ENCODE measurements around the gene SLC13A3.

The SLC13A3 gene

DNA sequence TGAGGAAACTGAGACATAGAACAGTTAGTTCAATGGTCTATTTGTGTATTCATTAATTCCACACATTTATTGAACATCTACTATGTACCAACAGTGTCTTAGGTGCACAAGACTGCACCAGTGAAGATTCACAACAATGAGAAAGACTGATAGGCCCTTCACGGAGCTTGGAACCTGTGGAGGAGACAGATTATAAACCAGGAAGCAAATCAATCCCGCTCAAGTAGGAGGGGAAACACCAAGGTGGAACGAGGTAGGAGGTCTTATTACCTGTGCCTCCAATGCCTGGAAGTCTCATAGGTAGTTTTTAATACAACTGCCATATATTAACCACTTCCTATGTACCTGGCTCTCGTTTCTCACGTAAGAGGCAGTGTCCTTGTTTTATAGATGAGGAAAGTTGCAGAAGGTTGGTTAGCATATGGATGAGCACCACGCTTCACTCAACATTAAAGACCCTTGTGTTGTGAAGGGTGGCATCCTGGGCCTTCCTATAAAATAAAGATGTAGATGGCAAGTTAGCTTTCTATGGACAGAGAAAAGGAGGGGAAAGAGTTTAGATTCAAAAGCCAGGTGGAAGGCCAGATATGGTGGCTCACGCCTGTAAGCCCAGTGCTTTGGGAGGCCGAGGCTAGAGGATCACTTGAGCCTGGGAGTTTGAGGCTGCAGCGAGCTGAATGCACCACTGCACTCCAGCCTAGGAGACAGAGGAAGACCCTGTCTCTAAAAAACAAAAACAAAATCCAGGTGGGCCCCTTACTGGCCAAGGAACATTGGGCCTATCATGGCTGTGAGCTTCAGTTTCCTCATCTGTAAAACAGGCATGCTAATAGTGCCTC, 45.1 kb downstream of the SLC13A3 start:
- no peak for DNase-seq (ENCODE audit: low read depth in 3 of 3)

DNA sequence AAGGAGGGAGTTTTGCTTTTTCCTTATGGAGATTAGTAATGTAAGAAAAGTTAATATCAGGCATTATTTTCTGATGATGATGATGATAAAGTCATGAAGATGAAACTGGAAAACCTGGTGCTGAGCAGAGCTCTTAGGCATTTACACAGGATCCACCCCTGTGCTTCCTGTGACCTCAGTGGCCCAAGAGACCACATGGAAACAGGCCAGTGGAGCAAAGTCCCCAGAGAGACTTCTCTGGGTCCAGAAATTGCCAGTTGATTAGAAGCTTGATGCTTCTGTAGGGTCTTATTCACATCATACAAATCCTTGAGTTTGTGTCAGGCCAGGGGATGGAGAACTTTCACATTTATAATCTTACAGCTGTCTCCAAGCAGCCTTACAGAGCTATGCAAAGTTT, 46.1 kb downstream of the SLC13A3 start:
- no peak for DNase-seq (ENCODE audit: low read depth in 3 of 3)

- no peak for DNase-seq (ENCODE audit: low read depth in 3 of 3)
Observed at GRCh38 chr20:46604551-46605133, 46.6 kb downstream of the SLC13A3 start.

DNA sequence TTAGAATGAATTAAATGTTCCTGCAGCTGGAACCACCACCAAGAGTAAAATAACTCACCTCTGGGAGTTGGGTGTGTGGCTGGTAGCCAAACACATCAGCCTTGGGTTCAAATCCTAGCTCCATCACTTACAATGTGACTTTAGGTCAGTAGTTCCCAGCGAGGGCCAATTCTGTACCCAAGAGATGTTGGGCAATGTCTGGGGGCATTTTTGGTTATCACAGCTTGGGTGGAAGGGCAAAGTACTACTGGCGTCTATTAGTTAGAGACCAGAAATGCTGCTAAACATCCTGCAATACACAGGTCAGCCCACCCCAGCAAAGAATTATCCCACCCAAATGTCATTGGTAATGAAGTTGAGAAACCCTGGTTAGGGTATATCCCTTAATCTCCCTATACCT, 48.8 kb downstream of the SLC13A3 start:
- no peak for DNase-seq (ENCODE audit: low read depth in 3 of 3)

- DNase-seq (ENCODE audit: low read depth in 3 of 3): no peak
Observed at GRCh38 chr20:46601603-46602122, 49.6 kb downstream of the SLC13A3 start.

DNA sequence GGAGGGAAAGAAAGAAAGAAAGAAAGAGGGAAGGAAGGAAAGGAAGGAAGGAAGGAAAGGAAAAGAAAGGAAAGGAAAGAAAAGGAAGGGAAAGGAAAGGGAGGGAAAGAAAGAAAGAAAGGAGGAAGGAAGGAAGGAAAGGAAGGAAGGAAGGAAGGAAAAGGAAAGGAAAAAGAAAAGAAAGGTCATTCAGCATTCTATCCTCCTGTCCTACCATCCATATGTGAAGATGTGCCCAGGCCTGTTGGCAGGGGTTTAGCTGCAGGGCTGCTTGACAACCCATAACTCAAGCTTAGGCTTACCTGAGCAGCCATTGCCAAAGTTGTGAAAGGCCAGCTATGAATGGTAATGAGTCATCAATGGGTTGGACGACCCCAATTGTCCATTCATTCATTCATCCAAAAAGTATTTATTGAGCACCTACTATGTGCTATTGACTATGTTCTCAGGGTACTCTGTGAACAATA, 50.9 kb downstream of the SLC13A3 start:
- no peak for DNase-seq (ENCODE audit: low read depth in 3 of 3)

DNA sequence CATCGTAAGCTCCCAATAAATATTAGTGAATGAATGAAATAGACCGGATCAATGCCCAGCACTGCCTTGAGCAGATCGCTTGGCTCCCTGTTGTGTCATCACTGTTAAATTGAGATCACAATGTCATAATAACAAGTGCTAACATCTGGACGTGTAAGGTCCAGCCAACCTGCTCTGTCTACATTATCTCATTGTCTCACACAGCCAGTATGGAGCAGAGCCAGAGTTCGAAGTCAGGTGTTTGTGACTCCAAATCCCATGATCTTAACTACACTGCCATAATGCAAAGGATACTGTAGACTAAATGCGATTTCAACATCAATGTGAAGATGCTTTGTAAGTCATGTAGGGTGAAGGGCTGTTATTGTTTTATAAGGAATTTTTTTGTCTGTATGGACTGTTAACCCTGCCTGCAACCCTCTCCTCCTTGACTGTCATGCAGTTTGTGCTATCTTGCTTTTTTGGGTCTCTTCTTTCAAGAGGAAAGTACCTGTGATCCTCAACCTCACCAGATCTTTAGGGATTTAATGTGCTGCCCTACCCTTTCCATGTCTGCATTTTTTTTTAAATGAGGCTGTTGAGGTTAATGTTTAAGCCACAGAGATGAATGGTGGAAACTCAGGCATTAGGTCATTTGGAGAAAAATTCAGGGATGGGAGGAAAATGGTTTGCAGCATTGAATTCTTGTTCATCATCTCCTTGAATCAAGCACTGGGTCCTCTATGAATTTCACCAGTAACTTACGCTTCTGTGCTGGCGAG, 51.9 kb downstream of the SLC13A3 start:
- DNase-seq (ENCODE audit: low read depth in 3 of 3): no peak

DNA sequence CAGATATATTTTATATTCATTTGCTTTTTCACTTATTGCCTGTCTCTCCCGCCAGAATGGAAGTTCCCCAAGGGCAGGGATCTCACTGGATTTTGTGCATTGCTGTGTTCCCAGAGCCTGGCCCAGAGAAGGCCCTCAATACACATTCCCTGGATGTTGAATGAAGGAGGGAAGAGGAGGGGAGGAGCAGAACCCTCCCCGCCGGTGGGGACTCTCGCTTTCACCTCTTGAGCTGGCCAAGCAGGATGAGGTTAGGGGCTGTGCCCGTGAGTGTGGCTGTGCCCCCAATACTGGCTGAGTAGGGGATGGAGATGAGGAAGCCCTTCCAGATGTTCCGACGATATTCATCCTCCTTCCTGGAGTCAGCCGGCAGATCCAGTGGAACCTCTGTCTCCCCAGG, 55.3 kb downstream of the SLC13A3 start:
- DNase-seq (ENCODE audit: low read depth in 3 of 3): no peak

DNA sequence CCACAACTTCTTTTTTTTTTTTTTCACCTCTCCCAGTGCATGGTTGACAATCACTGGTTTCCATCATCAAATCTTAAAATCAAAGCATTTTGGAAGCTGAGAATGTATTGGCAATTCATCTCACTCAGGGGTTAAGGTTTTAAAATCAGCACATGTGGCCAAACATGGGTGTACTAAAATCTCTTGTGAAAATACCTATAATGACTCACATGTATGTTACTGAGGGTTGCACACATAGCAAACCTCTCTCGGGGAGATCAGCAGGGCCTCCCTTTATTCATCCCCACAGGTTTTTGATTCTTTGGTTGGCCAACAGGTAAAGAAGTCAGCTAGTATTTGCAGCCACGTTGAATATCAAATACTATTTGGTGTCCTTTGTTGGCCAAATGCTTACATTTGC, 56.5 kb downstream of the SLC13A3 start:
- DNase-seq (ENCODE audit: low read depth in 3 of 3): no peak

GRCh38 chr20:46592580-46593362, 58.5 kb downstream of the SLC13A3 start:
- DNase-seq (ENCODE audit: low read depth in 3 of 3): no peak

DNA sequence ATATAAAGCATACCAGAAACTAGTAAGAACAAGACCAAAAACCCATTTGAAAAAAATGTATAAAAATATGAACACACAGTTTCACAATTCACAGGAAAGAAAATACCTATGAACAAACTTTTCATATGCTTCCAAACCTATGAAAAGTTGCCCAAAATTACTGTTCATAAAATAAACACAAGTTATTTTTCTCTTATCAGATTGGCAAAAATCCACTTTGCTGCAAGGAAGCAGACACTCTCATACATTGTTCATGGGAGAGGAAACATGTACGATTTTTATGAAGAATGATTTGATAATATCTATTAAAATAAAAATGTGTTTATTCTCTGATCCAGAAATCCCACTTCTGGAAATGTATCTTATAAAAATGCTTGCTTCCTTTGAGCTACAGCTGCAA, 60.8 kb downstream of the SLC13A3 start:
- no peak for DNase-seq (ENCODE audit: low read depth in 3 of 3)

DNA sequence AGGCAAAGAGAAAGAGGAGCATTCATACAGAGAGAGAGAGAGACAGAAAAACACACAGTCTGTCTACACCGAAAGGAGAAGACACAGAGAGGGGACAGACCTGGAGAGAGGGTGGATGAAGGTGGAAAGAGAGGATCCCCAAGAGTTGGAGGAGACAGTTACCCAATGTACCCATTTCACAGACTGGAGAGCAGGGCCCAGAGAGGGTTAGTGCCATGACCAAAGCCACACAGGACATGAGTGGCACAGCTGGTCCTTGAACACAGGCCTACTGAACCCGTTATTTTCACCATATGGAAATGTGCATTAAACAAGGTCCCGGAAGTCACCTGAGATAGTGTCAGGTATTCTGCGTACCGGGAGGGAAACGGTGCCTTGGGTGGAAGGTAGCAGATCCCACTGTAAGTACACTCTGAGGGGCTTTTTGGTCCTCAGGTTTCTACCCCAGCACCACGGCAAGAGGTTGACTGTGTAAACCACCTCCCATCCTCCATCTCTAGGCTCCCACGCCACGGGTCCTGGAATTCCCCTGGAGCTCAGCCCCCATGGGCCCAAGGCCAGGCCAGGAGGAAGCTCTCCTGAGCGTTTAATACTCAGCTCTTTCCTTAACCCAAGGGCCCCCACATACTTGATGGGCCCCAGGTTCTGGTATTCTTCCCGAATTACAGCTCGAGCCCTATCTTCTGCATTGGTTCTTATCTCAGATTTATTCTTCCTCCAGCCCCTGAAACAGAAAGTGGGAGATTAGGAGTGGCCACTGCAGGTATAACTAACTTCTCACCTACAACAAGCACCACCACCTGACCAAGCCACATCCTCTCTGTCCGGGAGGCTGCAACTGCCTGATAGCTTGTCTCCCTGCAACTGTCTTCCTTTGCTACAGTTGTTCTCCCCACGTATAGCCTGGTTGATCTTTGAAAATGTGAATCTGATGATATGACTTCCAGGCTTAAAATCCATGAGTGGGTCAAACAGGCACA, 62.4 kb downstream of the SLC13A3 start:
- no peak for DNase-seq (ENCODE audit: low read depth in 3 of 3)

GRCh38 chr20:46587986-46588385, 63.3 kb downstream of the SLC13A3 start:
- DNase-seq (ENCODE audit: low read depth in 3 of 3): no peak

- no peak for DNase-seq (ENCODE audit: low read depth in 3 of 3)
Observed at GRCh38 chr20:46586724-46587123, 64.5 kb downstream of the SLC13A3 start.

GRCh38 chr20:46584508-46584907, 66.8 kb downstream of the SLC13A3 start:
- no peak for DNase-seq (ENCODE audit: low read depth in 3 of 3)

GRCh38 chr20:46583411-46584214, 67.6 kb downstream of the SLC13A3 start:
- DNase-seq (ENCODE audit: low read depth in 3 of 3): no peak

- DNase-seq (ENCODE audit: low read depth in 3 of 3): no peak
Observed at GRCh38 chr20:46582648-46583047, 68.6 kb downstream of the SLC13A3 start.

DNA sequence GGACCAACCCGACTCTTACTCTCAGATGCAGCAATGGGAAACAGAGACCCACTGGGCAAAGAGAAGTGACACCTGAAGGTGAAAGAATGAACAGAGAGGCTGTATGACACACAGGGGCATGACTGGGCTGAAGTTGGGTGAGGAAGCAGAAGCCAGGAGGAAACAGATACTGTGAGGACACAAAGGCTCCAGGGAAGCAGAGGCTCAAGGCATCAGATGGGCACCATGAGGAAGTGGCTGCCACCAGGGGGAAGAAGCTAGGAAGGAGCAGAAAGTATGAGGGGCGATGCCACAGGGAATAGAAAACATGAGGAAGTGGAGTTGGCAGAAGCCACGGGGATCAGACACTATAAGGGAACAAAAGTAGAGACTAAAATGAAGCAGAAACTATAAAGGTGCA, 69.9 kb downstream of the SLC13A3 start:
- DNase-seq (ENCODE audit: low read depth in 3 of 3): no peak

DNA sequence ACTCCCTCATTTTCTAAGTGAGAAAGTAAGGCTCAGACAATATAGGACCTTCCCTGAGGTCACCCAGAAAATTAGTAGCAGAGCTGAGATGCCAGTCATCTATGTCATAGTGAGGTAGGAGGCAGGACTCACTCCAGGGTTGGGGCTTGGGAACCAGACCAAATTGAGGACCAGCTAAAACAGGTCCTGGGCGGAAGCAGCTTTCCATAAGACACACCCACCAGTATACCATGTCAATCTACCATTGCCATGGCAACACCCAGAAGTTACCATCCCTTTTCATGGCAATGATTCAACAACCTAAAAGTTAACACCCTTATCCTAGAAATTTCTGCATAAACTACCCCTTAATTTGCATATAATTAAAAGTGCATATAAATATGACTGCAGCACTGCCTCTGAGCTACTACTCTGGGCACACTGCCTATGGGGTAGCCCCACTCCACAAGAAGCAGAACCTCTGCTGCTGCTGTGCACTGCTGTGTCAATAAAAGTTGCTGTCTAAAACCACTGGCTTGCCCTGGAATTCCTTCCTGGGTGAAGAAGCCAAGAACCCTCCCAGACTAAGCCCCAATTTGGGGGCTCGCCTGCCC, 70.5 kb downstream of the SLC13A3 start:
- DNase-seq (ENCODE audit: low read depth in 3 of 3): no peak
